ENCODE measurements around the gene TMCC1. TPM values are rescaled to one million over a fixed set of nuclear protein-coding genes. Genes with fewer than 3 reads are reported as not detected.
A peak's percentile ranks its signal among the peaks of the same experiment; 100 is the strongest.

Gene TMCC1
- polyA plus RNA-seq, 1 experiment: 14.4 TPM

DNA sequence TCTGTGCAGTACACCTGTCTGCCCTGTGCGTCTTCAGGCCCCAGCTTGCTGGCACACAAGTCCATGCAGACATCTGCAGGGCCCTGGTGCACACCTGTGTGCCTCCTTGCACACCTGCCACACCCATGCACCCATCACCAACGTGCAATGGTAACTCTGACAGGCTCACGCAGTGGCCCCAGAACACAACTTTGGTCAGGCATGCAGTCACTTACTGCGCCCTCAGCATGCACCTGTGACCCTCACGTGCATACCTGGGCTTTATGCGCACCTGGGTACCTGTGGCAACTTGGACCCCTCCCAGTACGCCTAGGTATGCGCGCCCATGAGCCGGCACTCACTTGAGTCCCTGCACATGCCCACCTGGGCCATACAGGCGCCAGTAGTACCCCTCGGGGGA lies 288.7 kb downstream of the TMCC1 start:
- DNase-seq (ENCODE audit: low read depth): no peak
- TF ChIP-seq, protein P1, sequence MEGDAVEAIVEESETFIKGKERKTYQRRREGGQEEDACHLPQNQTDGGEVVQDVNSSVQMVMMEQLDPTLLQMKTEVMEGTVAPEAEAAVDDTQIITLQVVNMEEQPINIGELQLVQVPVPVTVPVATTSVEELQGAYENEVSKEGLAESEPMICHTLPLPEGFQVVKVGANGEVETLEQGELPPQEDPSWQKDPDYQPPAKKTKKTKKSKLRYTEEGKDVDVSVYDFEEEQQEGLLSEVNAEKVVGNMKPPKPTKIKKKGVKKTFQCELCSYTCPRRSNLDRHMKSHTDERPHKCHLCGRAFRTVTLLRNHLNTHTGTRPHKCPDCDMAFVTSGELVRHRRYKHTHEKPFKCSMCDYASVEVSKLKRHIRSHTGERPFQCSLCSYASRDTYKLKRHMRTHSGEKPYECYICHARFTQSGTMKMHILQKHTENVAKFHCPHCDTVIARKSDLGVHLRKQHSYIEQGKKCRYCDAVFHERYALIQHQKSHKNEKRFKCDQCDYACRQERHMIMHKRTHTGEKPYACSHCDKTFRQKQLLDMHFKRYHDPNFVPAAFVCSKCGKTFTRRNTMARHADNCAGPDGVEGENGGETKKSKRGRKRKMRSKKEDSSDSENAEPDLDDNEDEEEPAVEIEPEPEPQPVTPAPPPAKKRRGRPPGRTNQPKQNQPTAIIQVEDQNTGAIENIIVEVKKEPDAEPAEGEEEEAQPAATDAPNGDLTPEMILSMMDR (IDR thresholded peaks at IDR 0.05; ENCODE audit: insufficient read depth, low read depth, low read length): no peak
- ChIA-PET CTCF (interaction anchor here (1.2 to 1.4 kb wide), 3 partner anchors 23 to 222 kb away, joined by 3 to 13 read pairs (median 5); no protein-coding TSS in a partner anchor), POLR2A (interaction anchor here (1.2 kb wide), 1 partner anchor 9 kb away, joined by 3 read pairs; no protein-coding TSS in a partner anchor)
- Histone ChIP-seq H3K4me3 (ENCODE audit: low read depth, low read length) (peak overlapping the region; percentile 70), H3K27me3 (ENCODE audit: control insufficient read depth, insufficient read depth, low read length) (no peaks in the 10 kb centered on the region), H3K36me3 (ENCODE audit: control insufficient read depth, insufficient read depth, low read length) (no peaks in the 10 kb centered on the region)

DNA sequence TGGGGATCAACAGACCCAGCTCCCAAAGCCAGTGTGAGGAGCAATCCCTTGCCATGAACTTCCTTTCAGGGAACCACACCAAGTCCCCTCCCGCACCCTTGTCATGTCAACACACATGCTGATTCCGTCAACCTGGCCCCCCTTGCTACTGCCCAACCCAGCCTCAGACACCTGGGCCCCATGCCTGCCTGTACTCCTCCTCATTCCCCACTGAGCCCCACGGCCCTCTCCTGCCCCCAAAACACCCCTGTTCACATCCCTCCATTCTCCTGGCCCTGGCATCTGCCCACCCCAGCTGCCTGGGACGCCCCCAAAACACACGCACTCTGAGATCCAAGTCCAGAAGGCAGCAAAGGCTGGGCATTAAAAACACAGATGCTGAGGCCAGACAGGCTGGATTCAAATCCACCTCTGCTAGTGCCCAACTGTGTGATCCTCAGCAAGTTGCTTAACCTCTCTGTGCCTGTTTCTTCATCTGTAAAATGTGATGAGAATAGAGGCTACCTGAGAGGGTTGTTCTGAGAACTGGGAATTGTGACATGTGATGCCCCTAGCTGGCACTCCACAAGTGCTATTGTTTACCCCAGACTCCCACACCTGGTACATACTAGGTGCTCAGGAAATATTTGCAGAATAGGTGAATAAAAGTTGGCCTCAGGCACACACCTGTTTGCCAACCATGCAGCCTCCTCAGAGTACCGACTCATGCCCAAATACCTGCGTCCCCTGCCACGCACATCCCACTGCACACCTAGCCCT lies 289.3 kb downstream of the TMCC1 start:
- no peaks in the 10 kb centered on the region for H3K36me3 ChIP-seq (ENCODE audit: control insufficient read depth, insufficient read depth, low read length)
- H3K27me3 ChIP-seq (ENCODE audit: control insufficient read depth, insufficient read depth, low read length): no peaks in the 10 kb centered on the region
- H3K4me3 ChIP-seq (ENCODE audit: low read depth, low read length): peak overlapping the region; percentile 70
- TF ChIP-seq, protein P1 (IDR thresholded peaks at IDR 0.05; ENCODE audit: insufficient read depth, low read depth, low read length): no peak
- DNase-seq (ENCODE audit: low read depth): no peak
- ChIA-PET POLR2A (no interaction called here), CTCF (interaction anchor here (0.5 to 2.1 kb wide), 4 partner anchors 93 to 357 kb away, joined by 3 to 6 read pairs (median 4); no protein-coding TSS in a partner anchor)

DNA sequence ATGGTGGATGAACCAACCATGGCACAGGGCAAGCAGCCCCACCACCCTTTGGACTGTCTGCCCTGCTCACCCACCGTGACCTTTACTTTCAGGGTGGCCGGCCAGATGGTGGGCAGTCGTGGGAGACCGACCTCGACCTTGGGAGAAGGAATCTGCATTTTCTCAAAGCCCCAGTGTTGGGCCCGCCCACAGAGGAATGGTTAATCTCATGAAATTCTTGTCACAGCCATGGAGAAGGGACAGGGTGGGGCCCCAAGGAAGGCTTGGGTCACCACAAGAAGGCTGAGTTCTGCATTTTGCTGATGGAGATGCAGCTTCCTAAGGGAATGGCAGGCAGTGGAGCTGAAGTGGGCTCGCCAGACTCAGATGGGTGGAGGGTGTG lies 290.0 kb downstream of the TMCC1 start:
- no peaks in the 10 kb centered on the region for H3K27me3 ChIP-seq (ENCODE audit: control insufficient read depth, insufficient read depth, low read length)
- CTCF ChIA-PET: interaction anchor here (0.5 to 2.1 kb wide), 5 partner anchors 92 to 357 kb away, joined by 3 to 6 read pairs (median 5); no protein-coding TSS in a partner anchor
- H3K4me3 ChIP-seq (ENCODE audit: low read depth, low read length): peak overlapping the region; percentile 70
- TF ChIP-seq, protein P1 (IDR thresholded peaks at IDR 0.05; ENCODE audit: insufficient read depth, low read depth, low read length): no peak
- no peaks in the 10 kb centered on the region for H3K36me3 ChIP-seq (ENCODE audit: control insufficient read depth, insufficient read depth, low read length)
- POLR2A ChIA-PET: interaction anchor here (0.7 kb wide), 1 partner anchor 42 kb away, joined by 3 read pairs; no protein-coding TSS in a partner anchor
- DNase-seq (ENCODE audit: low read depth): no peak

DNA sequence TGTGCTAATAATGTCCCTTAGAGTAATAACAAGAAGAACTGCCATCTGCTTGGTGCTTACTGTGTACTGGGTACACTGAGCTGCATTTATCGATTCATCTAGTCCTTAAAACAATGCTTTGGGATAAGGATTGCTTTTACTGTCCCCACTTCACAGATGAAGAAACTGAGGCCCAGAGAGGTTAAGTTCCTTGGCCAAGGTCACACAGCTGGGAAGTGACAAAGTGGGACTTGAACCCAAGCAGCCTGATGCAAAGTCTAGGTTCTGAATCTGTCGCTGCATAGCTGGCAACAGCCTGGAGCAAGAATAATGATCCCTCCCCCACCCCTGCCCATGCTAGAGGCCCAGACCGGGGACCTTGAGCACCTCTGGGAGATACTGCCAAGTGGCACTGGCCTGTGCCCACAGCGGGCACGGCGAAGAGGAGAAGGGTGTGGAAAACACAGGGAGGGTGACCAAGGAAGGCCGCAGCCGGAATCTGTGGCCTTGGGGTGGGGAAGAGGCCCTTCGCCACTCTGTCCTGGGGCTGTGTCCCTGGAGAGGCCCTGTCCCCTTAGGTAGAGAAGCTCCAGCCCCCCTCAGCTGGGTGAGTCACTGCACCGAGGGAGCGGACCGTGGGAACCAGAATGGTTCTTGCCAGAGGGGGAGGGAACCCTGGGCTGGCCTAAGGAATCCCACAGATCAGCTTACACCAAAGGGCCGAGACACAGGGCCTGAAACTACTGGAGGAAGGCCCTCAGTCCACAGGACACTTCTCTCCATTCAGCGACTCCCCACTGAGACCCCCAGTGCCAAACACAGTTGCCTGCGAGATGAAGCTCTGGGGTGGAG lies 290.6 kb downstream of the TMCC1 start:
- peak overlapping the region; percentile 70 for H3K4me3 ChIP-seq (ENCODE audit: low read depth, low read length)
- TF ChIP-seq, protein P1 (IDR thresholded peaks at IDR 0.05; ENCODE audit: insufficient read depth, low read depth, low read length): no peak
- DNase-seq (ENCODE audit: low read depth): peak; percentile 86
- POLR2A ChIA-PET: interaction anchor here (0.7 kb wide), 2 partner anchors 42 to 587 kb away, joined by 3 read pairs; no protein-coding TSS in a partner anchor
- H3K36me3 ChIP-seq (ENCODE audit: control insufficient read depth, insufficient read depth, low read length): no peaks in the 10 kb centered on the region
- CTCF ChIA-PET: interaction anchor here (0.7 to 2.1 kb wide), 4 partner anchors 92 to 220 kb away, joined by 3 to 6 read pairs (median 4); no protein-coding TSS in a partner anchor
- no peaks in the 10 kb centered on the region for H3K27me3 ChIP-seq (ENCODE audit: control insufficient read depth, insufficient read depth, low read length)

DNA sequence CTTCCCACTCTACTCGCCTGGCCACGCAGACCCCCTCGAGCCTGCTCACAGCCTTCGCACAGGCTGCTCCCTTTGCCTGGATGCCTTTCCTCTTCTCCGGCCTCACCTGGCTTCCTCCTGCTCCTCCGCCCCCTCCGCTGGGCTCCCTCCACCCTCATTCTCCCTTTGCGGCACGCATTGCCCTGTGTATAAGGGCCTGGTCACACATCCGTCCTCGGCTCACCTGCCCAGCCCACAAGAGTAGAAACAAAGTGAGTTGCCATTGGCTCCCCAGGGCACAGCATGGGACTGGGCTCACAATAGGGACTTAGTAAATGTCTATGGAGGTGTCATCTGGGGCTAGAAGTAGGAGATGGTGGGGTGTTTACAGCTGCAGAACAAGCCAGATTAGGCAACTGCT lies 291.2 kb downstream of the TMCC1 start:
- TF ChIP-seq, protein P1 (IDR thresholded peaks at IDR 0.05; ENCODE audit: insufficient read depth, low read depth, low read length): no peak
- CTCF ChIA-PET: interaction anchor here (2.1 kb wide), 1 partner anchor 116 kb away, joined by 5 read pairs; no protein-coding TSS in a partner anchor
- POLR2A ChIA-PET: no interaction called here

More for the DNA sequence above, 291.2 kb downstream of the TMCC1 start:
- no peaks in the 10 kb centered on the region for H3K27me3 ChIP-seq (ENCODE audit: control insufficient read depth, insufficient read depth, low read length)
- H3K36me3 ChIP-seq (ENCODE audit: control insufficient read depth, insufficient read depth, low read length): no peaks in the 10 kb centered on the region
- no peak for DNase-seq (ENCODE audit: low read depth)
- no peak overlapping the region for H3K4me3 ChIP-seq (ENCODE audit: low read depth, low read length)
